ENCODE measurements around the gene PGGHG. TPM values are rescaled to one million over a fixed set of nuclear protein-coding genes. Genes with fewer than 3 reads are reported as not detected.

PGGHG gene
- total RNA-seq, 4 donors from 2014 or later: 13.3 to 23.7 (median 18.8) TPM

DNA sequence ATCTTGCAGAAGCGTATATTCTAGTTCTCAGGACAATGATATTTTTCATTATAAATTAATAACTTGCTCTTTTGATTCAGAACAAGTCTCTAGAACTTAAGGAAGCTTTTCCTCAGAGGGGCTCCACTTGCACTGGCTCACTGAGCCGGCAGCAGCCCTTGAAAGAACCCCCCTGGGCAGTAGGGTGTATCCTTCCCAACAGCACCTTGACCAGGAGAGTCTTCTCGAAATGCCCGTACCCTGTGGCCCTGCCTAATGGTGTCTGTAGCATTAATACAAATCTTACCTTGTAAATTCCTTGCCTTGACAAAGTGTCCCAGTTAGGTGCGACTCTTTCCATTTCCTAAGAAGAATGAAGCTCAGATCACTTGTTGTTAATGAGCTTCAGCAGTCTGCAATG is 38.7 kb upstream of the PGGHG start:
- H3K27ac ChIP-seq (replicated peaks in 1 of 4): no peak overlapping the region
- intact Hi-C loops (cut with DNase I): loop anchor here (5.0 kb wide), 1 partner anchor 112 kb away; no protein-coding TSS in a partner anchor
- TF ChIP-seq POLR2AphosphoS5 (IDR thresholded peaks at IDR 0.05) (no peak), EP300 (IDR thresholded peaks at IDR 0.05) (no peak), POLR2A (IDR thresholded peaks at IDR 0.05; ENCODE audit: low read depth) (no peak)
- TF ChIP-seq, protein P1, sequence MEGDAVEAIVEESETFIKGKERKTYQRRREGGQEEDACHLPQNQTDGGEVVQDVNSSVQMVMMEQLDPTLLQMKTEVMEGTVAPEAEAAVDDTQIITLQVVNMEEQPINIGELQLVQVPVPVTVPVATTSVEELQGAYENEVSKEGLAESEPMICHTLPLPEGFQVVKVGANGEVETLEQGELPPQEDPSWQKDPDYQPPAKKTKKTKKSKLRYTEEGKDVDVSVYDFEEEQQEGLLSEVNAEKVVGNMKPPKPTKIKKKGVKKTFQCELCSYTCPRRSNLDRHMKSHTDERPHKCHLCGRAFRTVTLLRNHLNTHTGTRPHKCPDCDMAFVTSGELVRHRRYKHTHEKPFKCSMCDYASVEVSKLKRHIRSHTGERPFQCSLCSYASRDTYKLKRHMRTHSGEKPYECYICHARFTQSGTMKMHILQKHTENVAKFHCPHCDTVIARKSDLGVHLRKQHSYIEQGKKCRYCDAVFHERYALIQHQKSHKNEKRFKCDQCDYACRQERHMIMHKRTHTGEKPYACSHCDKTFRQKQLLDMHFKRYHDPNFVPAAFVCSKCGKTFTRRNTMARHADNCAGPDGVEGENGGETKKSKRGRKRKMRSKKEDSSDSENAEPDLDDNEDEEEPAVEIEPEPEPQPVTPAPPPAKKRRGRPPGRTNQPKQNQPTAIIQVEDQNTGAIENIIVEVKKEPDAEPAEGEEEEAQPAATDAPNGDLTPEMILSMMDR (IDR thresholded peaks at IDR 0.05): no peak
- no peak for DNase-seq (ENCODE audit: extremely low spot score)
- no peaks in the 10 kb centered on the region for H3K27me3 ChIP-seq
- no peaks in the 10 kb centered on the region for H3K9me3 ChIP-seq
- WGBS: 85% methylated on average over 5 of the region's 5 CpGs
- peaks cover 57 to 87% (median 85%) of the 10 kb centered on the region in 4 donors for H3K36me3 ChIP-seq
- H3K4me1 ChIP-seq: no peaks in the 10 kb centered on the region
- no peak overlapping the region for H3K4me3 ChIP-seq

DNA sequence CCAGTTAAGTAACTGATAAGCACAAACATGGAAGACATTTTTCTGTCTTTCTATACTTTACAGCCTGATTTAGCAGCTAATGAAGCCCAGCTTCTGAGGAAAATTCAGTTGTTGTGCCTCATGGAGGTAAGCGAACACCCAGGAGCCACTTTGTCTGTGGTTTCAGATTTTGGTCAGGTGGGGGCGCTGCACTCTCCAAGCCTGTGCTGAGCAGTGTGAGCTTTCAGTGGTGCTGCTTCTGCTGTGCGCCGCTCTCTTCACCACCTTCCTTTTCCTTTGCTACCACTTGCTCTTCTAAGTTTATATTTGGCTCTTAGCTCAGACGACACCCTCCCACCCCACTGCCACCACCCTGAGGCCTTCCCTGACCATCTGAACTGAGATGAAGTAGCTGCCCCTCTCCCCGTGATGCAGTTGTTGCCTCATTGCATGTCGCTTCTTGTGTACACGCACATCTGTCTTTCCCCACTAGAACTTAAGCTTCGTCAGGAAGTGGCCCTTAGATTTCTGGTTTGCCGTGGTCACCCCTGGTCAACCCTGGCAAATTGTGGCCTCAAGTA is 38.1 kb upstream of the PGGHG start:
- Histone ChIP-seq H3K9me3 (no peaks in the 10 kb centered on the region), H3K4me1 (no peaks in the 10 kb centered on the region), H3K36me3 (peaks cover 53 to 81% (median 80%) of the 10 kb centered on the region in 4 donors), H3K27me3 (no peaks in the 10 kb centered on the region), H3K27ac (replicated peaks in 1 of 4) (peak overlapping the region in 1 of 4 donors; percentile 11), H3K4me3 (no peak overlapping the region)
- TF ChIP-seq POLR2AphosphoS5 (IDR thresholded peaks at IDR 0.05): peak in 1 of 2 donors; percentile 27
- no peak for TF ChIP-seq POLR2A (IDR thresholded peaks at IDR 0.05; ENCODE audit: low read depth)
- TF ChIP-seq EP300 (IDR thresholded peaks at IDR 0.05): no peak
- TF ChIP-seq, protein P1 (IDR thresholded peaks at IDR 0.05): peak; percentile 56 to 64 (median 58)
- DNase-seq (ENCODE audit: extremely low spot score): no peak
- 81% methylated on average over 10 of the region's 10 CpGs for WGBS
- intact Hi-C loops (cut with DNase I): loop anchor here (5.0 kb wide), 1 partner anchor 111 kb away; no protein-coding TSS in a partner anchor

DNA sequence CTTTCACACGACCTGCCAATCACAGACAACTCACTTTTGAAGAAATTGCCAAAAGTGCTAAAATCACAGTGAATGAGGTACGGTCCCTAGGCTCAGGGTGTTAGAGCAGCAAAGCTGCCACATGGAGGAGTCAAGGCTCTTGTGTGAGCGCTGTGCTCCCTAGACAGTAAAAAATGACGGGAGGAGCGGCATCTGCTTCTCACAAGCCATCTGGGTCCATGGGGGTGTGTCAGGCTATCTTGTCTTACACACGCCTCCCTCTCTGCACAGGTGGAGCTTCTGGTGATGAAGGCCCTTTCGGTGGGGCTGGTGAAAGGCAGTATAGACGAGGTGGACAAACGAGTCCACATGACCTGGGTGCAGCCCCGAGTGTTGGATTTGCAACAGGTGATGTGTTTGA is 37.4 kb upstream of the PGGHG start:
- 73% methylated on average over 10 of the region's 10 CpGs for WGBS
- Histone ChIP-seq H3K27me3 (no peaks in the 10 kb centered on the region), H3K9me3 (no peaks in the 10 kb centered on the region), H3K4me1 (no peaks in the 10 kb centered on the region), H3K27ac (replicated peaks in 1 of 4) (no peak overlapping the region), H3K36me3 (peaks cover 46 to 74% (median 73%) of the 10 kb centered on the region in 4 donors), H3K4me3 (no peak overlapping the region)
- TF ChIP-seq, protein P1 (IDR thresholded peaks at IDR 0.05): no peak
- TF ChIP-seq POLR2A (IDR thresholded peaks at IDR 0.05; ENCODE audit: low read depth) (no peak), POLR2AphosphoS5 (IDR thresholded peaks at IDR 0.05) (no peak), EP300 (IDR thresholded peaks at IDR 0.05) (no peak)
- DNase-seq (ENCODE audit: extremely low spot score): no peak
- intact Hi-C loops (cut with DNase I): loop anchor here (5.0 kb wide), 1 partner anchor 111 kb away; no protein-coding TSS in a partner anchor

DNA sequence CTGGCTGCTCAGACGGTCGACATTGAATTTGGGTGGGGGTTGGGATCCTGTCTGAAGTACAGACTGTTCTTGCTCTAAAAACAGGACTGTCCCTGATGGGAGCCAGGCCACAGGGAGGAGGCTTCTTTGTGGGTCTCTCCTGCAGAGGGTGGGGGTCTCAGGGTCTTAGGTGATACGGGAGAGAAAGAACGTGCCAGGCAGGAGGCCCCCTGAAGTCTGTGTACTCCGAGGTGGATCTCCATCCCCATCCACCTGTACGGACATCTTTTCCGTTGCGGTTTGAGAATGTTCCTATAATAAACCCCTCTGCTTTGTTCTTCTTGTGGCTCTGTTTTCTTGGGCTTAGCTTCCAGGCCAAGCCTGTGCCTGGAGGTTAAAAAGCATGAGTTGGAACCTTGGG is 36.3 kb upstream of the PGGHG start:
- Histone ChIP-seq H3K27ac (replicated peaks in 1 of 4) (no peak overlapping the region), H3K9me3 (no peaks in the 10 kb centered on the region), H3K27me3 (no peaks in the 10 kb centered on the region), H3K4me3 (no peak overlapping the region), H3K36me3 (peaks cover 41 to 63% (median 62%) of the 10 kb centered on the region in 4 donors), H3K4me1 (no peaks in the 10 kb centered on the region)
- intact Hi-C loops (cut with DNase I): loop anchor here (5.0 kb wide), 1 partner anchor 110 kb away; no protein-coding TSS in a partner anchor
- WGBS: 81% methylated on average over 8 of the region's 8 CpGs
- DNase-seq (ENCODE audit: extremely low spot score): no peak
- TF ChIP-seq, protein P1 (IDR thresholded peaks at IDR 0.05): no peak
- TF ChIP-seq POLR2A (IDR thresholded peaks at IDR 0.05; ENCODE audit: low read depth): no peak
- no peak for TF ChIP-seq POLR2AphosphoS5 (IDR thresholded peaks at IDR 0.05)
- no peak for TF ChIP-seq EP300 (IDR thresholded peaks at IDR 0.05)

Data from esophagus muscularis mucosa (tissue), 4 donors.